Measurements from ENCODE around the gene ENOSF1.
"Not testable (repeated sequence)": the region's sequence is repeated elsewhere in the genome, so short reads cannot be mapped to it uniquely, and the experiment has no call there.

The ENOSF1 gene

DNA sequence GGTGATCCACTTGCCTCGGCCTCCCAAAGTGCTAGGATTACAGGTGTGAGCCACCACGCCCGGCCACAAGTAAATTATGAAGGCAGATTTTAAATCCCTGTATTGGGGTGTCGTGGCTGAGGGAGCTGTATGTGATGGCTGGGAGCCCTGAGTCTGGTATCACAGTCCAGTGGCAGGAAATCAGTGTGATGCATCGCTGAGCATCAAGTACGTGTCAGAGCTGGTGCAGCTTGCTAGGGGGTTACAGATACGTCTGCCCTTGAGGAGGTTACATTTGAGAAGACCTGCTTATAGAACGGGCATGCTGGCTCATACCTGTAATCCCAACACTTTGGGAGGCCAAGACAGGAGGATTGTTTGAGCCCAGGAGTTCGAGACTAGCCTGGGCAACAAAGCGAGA lies 4.3 kb downstream of the ENOSF1 start:
- no peak for DNase-seq (ENCODE audit: low read depth in 2 of 2)

DNA sequence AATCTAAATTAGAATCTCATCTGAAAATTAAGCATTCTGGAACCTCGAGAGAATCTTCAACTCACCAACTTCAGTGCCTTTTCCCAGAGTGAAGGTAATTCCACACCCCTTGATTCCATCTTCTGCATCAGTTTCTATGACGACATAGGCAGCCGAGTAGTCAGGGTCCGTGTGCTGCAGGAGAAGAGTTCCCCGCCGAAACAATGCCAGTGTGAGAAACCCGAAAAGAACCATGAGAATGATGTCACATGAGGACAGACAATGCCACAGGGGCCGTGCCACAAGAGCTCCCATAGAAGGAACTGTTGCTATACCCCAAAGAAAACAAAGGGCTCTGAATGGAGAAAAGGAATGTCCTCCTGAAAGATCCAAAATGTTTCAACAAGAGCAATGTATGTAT lies 6.0 kb downstream of the ENOSF1 start:
- no peak for DNase-seq (ENCODE audit: low read depth in 2 of 2)

DNA sequence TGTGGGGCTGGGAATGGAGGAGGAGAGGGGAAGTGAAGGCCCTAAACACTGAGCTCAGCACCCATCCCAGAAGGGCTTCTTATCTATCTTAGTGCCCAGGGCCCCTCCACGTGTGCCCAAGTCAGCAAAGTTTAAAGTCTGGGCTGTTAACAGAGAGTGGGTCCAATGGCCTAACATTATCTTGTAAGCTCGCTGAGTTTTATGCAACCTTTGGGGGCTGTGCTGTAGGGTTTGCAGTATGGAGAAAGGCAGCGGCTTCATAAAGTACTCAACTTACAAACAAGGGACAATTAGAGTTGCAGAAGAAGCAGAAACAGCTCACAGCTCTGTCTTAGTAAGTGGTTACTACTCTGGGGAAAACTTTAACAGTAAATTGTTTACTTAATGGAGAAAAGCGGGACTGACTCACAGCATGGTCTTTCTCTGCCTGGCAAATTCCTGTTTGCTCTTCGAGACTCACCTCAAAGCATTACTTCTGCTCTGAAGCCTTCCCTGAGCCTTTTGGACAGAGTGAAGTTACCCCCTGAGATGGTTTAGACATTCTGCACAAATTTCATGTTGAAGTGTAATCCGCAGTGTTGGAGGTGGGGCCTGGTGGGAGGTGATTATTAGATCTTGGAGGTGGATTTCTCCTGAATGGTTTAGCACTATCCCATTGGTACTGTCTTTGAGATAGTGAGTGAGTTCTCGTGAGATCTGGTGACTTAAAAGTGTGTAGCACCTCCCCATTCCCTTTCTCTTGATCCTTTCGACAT lies 9.0 kb downstream of the ENOSF1 start:
- no peak for DNase-seq (ENCODE audit: low read depth in 2 of 2)

DNA sequence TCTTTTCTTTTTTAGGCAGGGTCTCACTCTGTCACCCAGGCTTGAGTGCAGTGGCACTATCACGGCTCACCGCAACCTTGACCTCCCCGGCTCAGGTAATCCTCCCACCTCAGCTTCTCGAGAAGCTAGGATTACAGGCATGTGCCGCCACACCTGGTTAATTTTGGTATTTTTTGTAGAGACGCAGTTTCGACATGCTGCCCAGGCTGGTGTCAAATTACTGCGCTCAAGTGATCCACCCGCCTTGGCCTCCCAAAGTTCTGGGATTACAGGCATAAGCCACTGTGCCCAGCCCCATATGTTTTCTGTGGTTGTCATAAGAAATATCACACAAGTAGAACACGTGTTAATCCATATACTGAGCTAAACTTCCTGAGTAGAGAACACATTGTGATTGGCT lies 14.6 kb downstream of the ENOSF1 start:
- no peak for DNase-seq (ENCODE audit: low read depth in 2 of 2)

DNA sequence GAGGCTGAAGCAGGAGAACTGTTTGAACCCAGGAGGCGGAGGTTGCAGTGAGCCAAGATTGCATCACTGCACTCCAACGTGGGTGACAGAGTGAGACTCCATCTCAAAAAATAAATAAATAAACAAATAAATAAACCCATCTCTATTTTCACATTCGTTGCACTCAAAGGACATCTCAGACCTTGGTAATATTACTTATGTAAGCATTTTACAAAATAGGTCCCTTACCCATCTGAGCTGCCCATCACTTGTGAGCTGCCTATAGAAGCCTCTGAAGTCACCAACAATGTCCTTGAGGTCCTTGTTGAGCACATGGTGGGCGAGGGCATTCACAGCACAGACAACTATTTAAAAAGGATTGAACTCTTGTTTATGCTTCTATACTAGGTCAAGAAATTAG lies 15.4 kb downstream of the ENOSF1 start:
- DNase-seq (ENCODE audit: low read depth in 2 of 2) = no peak

DNA sequence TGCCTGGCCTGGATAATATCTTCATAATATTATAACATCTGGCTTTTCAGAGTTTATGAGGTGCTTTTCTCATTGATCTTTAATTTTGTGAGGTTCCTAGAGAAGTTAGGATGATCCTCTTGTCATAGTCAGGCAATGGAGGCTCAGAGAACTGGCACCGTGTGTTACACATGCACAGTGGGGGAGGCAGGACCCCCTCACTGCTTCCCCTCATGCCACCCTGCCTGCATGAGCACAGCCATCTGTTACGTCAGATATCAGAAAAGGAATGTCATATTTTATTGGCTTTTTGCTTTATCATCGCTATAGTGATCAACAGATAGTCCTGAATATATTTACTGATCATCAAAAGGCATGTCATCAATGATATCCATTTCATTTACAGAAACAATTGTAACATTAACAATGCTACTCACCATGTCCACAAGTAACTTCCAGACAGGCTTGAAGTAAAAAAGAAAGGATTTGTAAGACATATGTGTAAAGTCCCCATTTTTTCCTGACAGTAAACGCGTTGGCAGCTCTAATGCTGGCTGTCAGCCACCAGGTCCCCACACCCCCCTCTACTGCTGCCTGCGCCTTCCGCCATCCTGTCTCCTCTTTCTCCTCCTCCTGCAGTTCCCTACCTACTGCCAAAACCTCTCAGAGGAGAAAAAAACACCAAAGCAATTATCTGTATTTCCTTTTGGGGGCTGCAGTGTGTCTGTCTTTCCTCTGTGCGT lies 18.8 kb downstream of the ENOSF1 start:
- DNase-seq (ENCODE audit: low read depth in 2 of 2) = no peak

DNA sequence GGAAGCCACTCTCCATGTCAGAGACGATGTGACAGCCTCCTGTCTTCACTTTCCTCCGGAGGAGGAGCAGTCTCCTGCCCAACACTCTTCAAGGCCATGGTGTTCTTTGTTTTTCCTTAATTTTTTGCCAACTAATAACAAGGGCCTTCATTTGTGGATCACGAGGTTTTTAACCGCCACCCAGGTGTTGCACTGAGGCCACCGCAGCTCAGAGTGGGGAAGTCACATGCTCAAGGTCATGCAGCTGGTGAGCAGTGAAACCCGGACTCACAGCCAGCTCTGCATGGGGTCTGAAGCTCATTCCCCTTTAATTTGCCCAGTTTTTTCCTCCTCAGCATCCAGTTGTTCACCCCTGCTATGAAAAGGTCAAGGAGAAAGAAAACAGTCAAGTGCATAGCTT lies 19.6 kb downstream of the ENOSF1 start:
- DNase-seq (ENCODE audit: low read depth in 2 of 2) = no peak

DNA sequence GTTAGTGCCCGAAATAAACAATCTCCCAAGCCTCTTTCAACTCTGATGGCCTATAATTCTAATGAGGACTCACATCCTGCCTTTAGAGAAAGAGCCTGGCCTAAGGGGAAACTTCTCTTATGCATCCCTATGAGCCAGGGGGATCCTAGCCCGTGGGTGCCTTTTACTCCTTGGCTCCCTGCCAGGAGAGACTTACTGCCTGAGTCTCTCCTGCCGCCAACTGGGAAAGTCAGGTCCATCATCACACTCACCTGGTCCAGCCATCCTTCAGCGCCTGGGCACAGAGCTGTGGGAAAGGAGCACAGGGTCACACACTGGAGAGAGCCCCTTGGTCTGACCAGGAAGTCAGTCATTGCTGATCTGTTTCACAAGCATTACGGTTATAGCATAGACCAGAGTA lies 24.1 kb downstream of the ENOSF1 start:
- DNase-seq (ENCODE audit: low read depth in 2 of 2) = no peak

DNA sequence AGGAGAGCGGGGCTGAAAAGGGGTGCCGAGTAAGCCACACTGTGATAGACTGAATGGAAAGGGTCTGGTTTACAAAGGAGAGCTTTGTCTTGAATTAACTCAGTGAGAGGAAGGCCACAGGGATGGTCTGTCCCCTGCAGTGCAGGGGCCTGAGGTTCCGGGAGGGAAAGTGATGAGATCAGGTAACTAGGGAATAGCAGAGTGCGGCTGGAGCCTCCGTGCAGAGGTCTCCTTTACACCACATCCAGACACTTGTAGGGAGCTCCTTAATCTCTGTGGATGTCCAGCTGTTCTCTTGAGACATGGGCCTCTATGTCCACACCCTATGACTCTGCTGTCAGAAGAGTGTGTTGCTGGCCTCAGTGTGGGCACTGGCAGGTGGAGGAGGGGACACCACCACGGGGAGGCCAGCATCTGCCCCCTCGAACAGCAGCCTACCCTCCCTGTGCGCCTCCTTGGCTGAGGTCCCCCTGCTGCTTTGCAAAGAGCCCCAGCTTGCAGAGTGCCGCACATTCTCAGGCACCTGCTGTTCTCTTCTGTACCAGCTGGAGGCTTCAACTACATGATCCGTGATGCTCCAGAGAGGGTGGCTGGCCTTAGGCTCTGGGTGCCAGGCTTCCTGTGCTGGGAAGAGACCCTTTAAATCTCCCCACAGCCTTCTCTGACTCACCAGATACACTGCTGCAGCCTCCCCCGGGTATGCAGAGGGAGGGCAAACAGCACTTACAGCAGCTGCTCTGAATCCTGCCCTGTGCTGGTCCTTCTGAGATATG lies 25.9 kb downstream of the ENOSF1 start:
- no peak for DNase-seq (ENCODE audit: low read depth in 2 of 2)

DNA sequence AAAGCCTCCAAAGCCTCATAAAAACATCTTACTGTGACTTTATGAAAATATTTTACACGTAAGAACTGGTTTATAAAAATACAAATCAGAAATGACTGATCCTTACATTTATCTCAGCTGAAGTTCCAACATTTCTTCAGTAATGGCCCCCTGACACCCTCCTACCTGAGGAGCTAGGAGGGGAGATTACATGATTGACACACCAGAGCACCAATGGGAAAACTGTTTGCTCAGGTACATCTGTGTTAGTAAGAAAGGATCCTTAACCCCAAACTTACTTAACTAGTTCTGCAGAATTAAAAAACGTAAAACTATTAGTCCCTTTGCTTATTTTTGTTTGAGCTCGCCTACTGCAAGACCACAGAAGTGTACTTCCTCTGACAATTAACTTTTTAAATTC lies 27.0 kb downstream of the ENOSF1 start:
- no peak for DNase-seq (ENCODE audit: low read depth in 2 of 2)

DNA sequence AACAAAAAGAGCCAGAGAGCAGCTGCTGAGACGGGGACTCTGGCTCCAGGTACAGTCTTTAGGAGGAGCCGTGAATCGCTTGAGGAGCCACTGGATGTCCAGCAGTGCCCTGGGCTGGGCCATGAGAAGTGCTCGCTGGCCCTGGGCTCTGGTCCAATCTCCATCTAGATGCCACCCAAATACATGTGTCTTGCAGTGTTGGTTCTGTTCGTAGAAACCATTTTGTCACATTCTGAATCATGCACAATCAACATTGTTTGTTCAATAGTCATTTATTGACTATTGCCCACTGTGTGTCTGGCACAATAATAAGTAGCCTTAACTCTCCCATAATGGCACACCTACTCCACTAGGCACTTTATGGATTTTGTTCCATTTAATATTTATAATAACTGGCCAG lies 28.9 kb downstream of the ENOSF1 start:
- DNase-seq (ENCODE audit: low read depth in 2 of 2) = no peak

DNA sequence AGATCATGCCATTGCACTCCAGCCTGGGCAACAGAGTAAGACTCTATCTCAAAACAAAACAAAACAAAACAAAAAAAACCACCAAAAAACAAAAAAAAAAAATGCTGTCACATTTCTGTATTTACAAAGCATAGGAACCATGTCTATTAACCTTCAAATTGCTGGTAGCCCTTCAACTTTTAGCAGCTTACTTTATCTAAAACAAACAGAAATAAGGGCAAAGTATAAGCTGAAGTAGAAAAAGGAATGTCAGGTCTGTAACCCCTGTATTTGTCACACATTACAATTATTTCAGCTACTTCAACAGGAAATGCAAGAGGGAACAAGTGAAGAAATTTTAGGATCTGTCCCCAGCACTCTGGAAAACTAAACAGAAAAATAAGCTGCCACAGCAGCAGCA lies 29.6 kb downstream of the ENOSF1 start:
- DNase-seq (ENCODE audit: low read depth in 2 of 2) = no peak

DNA sequence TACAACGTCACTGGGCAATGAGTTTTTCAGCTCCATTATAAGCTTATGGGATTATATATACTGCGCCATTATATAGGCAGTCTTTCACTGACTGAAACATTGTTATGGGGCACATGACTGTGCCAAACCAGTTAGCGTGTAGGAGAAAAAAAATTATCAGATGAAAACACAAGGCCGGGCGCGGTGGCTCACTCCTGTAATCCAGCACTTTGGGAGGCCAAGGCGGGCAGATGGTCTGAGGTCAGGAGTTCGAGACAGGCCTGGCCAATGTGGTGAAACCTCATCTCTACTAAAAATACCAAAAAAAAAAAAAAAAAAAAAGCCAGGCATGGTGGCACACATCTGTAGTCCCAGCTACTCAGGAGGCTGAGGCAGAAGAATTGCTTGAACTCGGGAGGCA lies 30.0 kb downstream of the ENOSF1 start:
- DNase-seq (ENCODE audit: low read depth in 2 of 2) = not testable (repeated sequence)

DNA sequence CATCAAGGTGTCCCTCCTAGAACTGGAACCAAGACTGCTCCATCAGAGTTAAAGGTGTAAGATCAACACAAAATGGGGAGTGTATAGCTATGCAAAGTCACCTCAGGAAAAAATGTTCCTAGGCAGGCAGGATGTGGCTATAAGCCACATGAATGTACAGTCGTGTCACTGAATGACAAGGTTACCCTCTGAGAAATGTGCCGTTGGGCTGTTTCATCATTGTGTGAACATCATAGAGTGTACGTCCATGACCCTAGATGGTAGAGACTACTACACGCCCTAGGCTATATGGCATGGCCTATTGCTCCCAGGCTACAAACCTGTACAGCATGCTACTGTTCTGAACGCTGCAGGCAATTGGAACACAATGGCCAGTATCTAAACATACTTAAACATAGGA lies 30.4 kb downstream of the ENOSF1 start:
- DNase-seq (ENCODE audit: low read depth in 2 of 2) = peak in 1 of 2 experiments; percentile 17

DNA sequence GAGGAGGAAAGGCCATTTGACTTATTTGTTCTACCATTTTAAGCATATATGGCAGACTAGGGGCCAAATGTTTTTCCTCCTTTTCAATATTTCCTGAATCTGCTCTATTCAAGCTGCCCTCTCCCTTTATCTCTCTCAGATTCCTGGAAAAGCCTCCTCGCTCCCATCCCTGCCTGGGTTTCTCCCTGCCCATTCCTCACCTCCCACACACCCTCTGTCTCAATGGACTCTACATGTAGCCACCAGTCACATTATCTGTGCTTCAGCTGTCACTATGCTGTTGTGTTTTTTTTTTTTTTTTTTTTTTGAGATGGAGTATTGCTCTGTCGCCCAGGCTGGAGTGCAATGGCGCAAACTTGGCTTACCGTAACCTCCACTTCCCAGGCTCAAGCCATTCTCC lies 32.0 kb downstream of the ENOSF1 start:
- DNase-seq (ENCODE audit: low read depth in 2 of 2) = no peak

DNA sequence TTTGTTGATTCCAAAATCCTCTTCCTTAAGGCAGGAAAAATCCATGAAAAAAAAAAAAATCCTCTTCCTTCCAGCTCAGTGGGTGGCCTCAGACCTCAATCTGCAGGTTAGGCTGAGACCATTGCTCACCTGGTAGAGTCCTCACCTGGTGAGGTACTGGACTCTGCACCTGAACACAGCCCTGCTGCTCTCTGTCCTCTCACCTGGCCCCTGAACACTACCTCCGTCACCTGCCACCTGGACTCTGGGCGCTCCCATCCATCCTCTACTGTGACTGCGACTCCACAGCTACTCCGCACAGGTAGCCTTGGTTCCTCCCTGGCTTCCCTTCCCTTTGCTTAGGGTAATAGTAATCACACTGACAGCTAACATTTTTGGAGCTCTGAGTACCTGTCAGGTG lies 32.9 kb downstream of the ENOSF1 start:
- no peak for DNase-seq (ENCODE audit: low read depth in 2 of 2)

DNA sequence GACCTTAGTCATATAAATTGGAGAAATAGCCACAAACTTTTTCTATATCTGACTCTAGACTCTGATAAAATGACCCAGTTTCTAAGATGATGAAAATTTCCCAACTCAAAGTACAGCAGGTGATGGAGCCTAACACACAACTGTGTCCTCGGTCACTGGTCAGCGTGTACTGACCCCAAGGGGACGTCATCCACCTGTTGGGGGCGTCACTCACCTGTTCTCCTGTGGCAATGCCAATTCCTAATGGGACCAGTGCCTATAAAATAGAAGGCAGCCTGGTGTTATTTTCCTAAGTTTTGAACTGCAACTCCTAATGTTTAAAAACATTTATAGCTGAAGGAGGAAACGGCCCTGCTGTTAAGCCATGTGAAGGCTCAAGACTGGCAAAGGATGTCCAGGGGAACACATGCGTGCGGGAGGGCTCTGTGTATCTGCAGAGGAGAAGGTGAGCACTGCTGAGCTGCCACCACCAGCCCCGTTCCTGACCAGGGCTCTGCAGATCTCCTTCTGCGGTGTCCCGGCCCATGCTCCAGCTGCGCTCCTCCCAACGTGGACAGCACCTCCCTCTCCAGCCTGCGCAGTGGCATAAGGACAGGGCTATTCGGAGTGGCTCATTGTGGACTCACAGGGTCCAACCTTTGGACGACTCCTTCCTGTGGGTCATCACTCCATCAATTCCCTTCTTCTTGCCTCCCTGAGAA lies 33.8 kb downstream of the ENOSF1 start:
- no peak for DNase-seq (ENCODE audit: low read depth in 2 of 2)

DNA sequence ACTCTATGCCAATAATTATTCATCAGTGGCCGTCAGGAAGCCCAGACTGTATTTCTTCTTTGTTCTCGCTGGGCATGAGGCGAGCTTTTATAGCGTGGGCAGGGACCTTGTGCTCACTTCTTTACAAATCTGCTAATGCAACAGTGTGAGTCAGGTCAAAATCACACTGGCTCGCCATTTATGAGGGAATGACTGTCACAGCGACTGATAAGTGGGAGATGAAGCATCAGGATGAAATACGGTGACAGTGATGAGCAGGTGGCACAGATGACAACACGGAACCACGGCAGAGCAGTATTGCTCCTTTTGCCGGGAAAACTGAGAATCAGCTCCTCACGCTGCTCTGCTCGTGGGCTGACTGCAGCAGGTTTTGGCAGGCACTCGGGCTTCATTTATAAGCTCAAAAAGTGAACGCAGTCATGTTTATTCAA lies 34.5 kb downstream of the ENOSF1 start:
- no peak for DNase-seq (ENCODE audit: low read depth in 2 of 2)

DNA sequence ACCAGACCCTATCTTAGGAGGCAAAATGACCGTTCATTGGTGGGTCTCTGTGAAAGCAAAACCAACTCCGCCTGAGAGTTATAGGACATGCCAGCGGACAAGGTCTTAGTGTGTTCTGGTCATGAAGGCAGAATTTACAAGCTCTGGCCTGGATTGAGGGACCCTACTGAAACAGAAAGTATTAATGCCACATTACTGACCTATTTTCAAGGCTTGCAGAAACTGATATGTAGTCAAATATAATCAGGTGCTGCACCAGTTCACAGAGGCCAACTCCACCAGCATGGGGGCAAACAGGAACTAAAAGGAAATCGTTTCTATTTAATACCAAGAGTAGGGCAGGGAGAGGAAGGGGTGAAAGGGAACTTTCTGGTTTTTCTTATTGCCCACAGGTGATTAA lies 35.3 kb downstream of the ENOSF1 start:
- no peak for DNase-seq (ENCODE audit: low read depth in 2 of 2)

DNA sequence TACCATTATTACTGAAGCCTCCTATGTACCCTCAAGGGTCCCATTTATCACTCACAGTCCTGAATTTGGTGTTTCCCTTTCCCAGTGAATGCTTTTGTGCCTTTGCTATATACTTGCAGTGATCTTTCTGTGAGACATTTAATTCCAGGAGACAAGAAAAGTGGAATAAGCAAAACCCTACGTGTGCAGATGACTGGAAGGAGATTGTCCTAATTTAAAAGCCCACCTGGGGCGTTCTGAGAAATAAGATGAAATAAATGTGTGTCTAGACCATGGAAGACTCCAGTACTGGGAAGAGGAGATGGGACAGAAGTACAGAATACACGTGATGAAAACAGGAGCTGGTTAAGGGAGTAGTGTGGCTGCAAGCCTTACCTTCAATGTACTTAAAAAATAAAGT lies 35.7 kb downstream of the ENOSF1 start:
- no peak for DNase-seq (ENCODE audit: low read depth in 2 of 2)

DNA sequence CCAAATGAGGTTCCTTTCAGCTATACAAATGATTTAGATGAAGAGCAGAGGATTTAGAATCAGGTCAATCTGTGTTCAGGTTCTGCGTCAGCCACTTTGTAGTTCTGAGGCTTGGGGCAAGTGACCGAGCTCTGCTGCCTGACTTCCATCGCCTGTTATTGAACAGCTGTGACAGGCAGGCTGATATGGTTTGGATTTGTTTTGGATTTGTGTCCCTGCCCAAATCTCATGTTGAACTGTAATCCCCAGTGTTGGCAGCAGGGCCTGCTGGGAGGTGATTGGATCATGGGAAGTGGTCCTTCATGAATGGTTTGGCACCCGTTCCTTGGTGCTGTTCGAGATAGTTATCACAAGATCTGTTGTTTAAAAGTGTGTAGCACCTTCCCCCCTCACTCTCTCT lies 36.4 kb downstream of the ENOSF1 start:
- DNase-seq (ENCODE audit: low read depth in 2 of 2) = no peak

DNA sequence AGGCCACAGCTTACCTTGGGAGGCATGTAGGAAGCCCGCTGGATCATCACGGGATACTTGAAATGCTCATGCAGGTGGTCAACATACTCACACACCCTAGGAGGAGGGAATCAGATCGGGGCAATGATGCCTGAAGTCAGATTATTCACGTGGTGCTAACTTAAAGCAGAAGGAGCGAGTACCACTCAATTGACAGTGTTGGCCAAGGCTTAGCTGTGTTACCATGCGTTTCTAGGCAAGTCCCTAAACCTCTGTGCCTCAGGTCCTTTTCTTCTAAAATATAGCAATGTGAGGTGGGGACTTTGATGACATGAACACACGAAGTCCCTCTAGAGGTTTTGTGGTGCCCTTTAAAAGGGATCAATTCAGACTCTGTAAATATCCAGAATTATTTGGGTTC lies 37.1 kb downstream of the ENOSF1 start:
- no peak for DNase-seq (ENCODE audit: low read depth in 2 of 2)

Measured in stimulated activated CD4-positive, alpha-beta T cell treated with anti-CD3 and anti-CD28 coated beads, Interleukin-12 subunit alpha, Interleukin-12 subunit beta, amount 100 ng/mL, for 24 hours (primary cell).